ENCODE measurements around the gene SSH3. TPM values are rescaled to one million over a fixed set of nuclear protein-coding genes. Genes with fewer than 3 reads are reported as not detected.

The SSH3 gene
- total RNA-seq, 1 experiment from 2014 or later = 73.0 TPM

DNA sequence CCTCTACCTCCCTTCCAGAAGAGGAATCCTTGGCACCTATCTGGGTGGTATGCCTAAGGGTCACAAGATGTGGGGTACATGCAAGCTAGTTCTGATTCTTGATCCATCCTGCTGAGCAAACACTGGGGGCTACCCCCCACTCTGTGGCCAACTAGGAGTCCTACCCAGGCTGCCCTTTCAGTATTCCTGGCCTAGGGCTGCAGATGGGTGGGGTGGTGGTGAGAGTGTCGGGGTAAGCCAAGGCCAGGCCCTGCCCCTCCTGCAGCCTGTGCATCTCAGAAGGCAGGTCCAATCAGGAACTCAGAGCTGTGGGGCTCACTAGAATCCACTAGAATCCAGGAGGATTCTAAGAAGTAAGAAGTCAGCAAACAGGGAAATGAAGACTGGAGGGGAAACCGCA is 10.9 kb downstream of the SSH3 start:
- peak overlapping the region; percentile 70 for H3K27ac Mint-ChIP-seq (ENCODE audit: unreplicated experiment)

GRCh38 chr11:67315325-67315909 is 12.1 kb downstream of the SSH3 start:
- no TSS peak for BruUV-seq (replicated peaks)
- TF ChIP-seq, protein P1, sequence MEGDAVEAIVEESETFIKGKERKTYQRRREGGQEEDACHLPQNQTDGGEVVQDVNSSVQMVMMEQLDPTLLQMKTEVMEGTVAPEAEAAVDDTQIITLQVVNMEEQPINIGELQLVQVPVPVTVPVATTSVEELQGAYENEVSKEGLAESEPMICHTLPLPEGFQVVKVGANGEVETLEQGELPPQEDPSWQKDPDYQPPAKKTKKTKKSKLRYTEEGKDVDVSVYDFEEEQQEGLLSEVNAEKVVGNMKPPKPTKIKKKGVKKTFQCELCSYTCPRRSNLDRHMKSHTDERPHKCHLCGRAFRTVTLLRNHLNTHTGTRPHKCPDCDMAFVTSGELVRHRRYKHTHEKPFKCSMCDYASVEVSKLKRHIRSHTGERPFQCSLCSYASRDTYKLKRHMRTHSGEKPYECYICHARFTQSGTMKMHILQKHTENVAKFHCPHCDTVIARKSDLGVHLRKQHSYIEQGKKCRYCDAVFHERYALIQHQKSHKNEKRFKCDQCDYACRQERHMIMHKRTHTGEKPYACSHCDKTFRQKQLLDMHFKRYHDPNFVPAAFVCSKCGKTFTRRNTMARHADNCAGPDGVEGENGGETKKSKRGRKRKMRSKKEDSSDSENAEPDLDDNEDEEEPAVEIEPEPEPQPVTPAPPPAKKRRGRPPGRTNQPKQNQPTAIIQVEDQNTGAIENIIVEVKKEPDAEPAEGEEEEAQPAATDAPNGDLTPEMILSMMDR (IDR thresholded peaks at IDR 0.05; ENCODE audit: unreplicated experiment) = no peak
- Mint-ChIP-seq H3K4me3 (ENCODE audit: low read depth, unreplicated experiment) (no peak overlapping the region), H3K36me3 (ENCODE audit: insufficient read depth, unreplicated experiment) (peaks cover 52% of the 10 kb centered on the region), H3K27ac (ENCODE audit: unreplicated experiment) (no peak overlapping the region), H3K27me3 (ENCODE audit: unreplicated experiment) (no peaks in the 10 kb centered on the region), H3K4me1 (ENCODE audit: low read depth, unreplicated experiment) (peaks cover 35% of the 10 kb centered on the region), H3K9me3 (ENCODE audit: low read depth, unreplicated experiment) (no peaks in the 10 kb centered on the region)
- no peak for DNase-seq
- intact Hi-C loops (cut with micrococcal nuclease; ENCODE audit: unreplicated experiment) = no loop called here
- CTCF ChIA-PET = interaction anchor here (0.6 to 3.5 kb wide), 2 partner anchors 12 to 30 kb away, joined by 5 to 25 read pairs; partner anchors contain the start of gene SSH3

More for the DNA sequence above, 10.9 kb downstream of the SSH3 start:
- Mint-ChIP-seq H3K4me1 (ENCODE audit: low read depth, unreplicated experiment) (peaks cover 26% of the 10 kb centered on the region), H3K27me3 (ENCODE audit: unreplicated experiment) (no peaks in the 10 kb centered on the region), H3K9me3 (ENCODE audit: low read depth, unreplicated experiment) (no peaks in the 10 kb centered on the region), H3K36me3 (ENCODE audit: insufficient read depth, unreplicated experiment) (peaks cover 59% of the 10 kb centered on the region), H3K4me3 (ENCODE audit: low read depth, unreplicated experiment) (no peak overlapping the region)
- DNase-seq = no peak
- intact Hi-C loops (cut with micrococcal nuclease; ENCODE audit: unreplicated experiment) = no loop called here
- BruUV-seq (replicated peaks) = no TSS peak
- CTCF ChIA-PET = no interaction called here
- TF ChIP-seq, protein P1 (IDR thresholded peaks at IDR 0.05; ENCODE audit: unreplicated experiment) = no peak

DNA sequence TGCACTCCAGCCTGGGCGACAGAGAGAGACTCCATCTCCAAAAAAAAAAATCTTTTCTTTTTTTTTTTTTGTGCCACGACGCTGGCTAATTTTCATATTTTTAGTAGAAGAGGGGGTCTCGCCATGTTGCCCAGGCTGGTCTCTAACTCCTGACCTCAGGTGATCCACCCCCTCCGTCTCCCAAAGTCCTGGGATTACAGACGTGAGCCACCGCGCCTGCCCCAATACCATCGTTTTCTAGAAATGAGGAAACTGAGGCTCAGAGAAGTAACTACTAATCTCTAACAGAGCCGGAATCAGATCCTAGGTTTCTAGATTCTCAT is 13.5 kb downstream of the SSH3 start:
- no peak for DNase-seq
- Mint-ChIP-seq H3K4me3 (ENCODE audit: low read depth, unreplicated experiment) (peak overlapping the region; percentile 99), H3K27ac (ENCODE audit: unreplicated experiment) (peak overlapping the region; percentile 93), H3K27me3 (ENCODE audit: unreplicated experiment) (no peaks in the 10 kb centered on the region), H3K4me1 (ENCODE audit: low read depth, unreplicated experiment) (peaks cover 36% of the 10 kb centered on the region), H3K9me3 (ENCODE audit: low read depth, unreplicated experiment) (no peaks in the 10 kb centered on the region), H3K36me3 (ENCODE audit: insufficient read depth, unreplicated experiment) (peaks cover 43% of the 10 kb centered on the region)
- intact Hi-C loops (cut with micrococcal nuclease; ENCODE audit: unreplicated experiment) = loop anchor here (1.0 kb wide), 1 partner anchor 55 kb away; no protein-coding TSS in a partner anchor
- CTCF ChIA-PET = interaction anchor here (0.6 to 3.5 kb wide), 18 partner anchors 13 to 262 kb away, joined by 3 to 25 read pairs (median 5); partner anchors contain the start of genes GRK2 and SSH3
- BruUV-seq (replicated peaks) = no TSS peak
- TF ChIP-seq, protein P1 (IDR thresholded peaks at IDR 0.05; ENCODE audit: unreplicated experiment) = no peak

DNA sequence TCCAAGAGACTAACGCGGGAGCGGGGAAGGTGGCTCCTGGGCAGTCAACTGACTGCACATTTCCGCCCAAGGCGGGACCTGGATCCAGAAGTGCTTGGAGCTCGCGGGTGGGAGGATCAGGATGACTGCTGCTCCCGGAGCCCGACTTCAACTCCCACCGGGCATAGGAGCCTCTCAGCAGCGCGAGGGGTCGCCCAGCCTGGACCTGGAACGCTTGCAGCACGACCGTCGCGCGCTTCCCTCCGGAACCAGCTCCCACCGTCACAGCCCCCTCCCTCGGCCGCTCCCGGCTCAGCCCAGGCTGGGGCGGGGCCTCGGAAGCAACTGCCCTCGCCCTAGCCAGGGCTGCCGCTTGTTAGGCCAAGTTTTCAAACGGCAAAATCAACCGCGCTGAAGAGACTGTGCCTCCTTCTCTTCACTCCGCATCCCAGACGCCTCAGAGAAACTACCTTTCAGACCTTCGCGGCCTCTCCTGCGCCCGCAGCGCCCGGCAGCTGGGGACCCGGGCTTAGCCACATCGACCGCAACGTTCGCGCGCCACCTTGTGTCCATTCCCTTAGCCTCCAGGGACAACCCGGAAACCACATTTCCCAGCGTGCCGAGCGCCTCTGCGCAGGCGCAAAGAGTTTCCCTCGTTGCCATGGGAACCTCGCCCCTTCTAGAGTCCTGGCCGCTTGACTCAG is 14.0 kb downstream of the SSH3 start:
- TF ChIP-seq, protein P1 (IDR thresholded peaks at IDR 0.05; ENCODE audit: unreplicated experiment) = peak; percentile 88
- Mint-ChIP-seq H3K4me3 (ENCODE audit: low read depth, unreplicated experiment) (peak overlapping the region; percentile 99), H3K27me3 (ENCODE audit: unreplicated experiment) (no peaks in the 10 kb centered on the region), H3K9me3 (ENCODE audit: low read depth, unreplicated experiment) (no peaks in the 10 kb centered on the region), H3K36me3 (ENCODE audit: insufficient read depth, unreplicated experiment) (peaks cover 42% of the 10 kb centered on the region), H3K27ac (ENCODE audit: unreplicated experiment) (peak overlapping the region; percentile 93), H3K4me1 (ENCODE audit: low read depth, unreplicated experiment) (peaks cover 33% of the 10 kb centered on the region)
- intact Hi-C loops (cut with micrococcal nuclease; ENCODE audit: unreplicated experiment) = loop anchor here (1.0 kb wide), 1 partner anchor 55 kb away; no protein-coding TSS in a partner anchor
- BruUV-seq (replicated peaks) = TSS peak; percentile 97
- CTCF ChIA-PET = interaction anchor here (0.6 to 3.5 kb wide), 19 partner anchors 14 to 335 kb away, joined by 3 to 25 read pairs (median 5); partner anchors contain the start of genes GRK2 and SSH3
- peak; percentile 97 for DNase-seq
